AG08396 (cell line): ENCODE data around the gene CORT.
"Not testable (repeated sequence)": the region's sequence is repeated elsewhere in the genome, so short reads cannot be mapped to it uniquely, and the experiment has no call there.

Source experiments
- DNase-seq: peaks from one replicate; pipeline ENCODE4 v3.0.0; 2012; ENCODE audit warnings: low spot score, mixed read lengths

The CORT gene

GRCh38 chr1:10438677-10439163 is 11.1 kb upstream of the CORT start:
- DNase-seq: peak; percentile 22

- no peak for DNase-seq
These were observed 9.5 kb upstream of the CORT start for GRCh38 chr1:10440305-10440704.

- DNase-seq: no peak
These were observed 9.0 kb upstream of the CORT start for GRCh38 chr1:10440794-10441193.

GRCh38 chr1:10444248-10444647 is 5.6 kb upstream of the CORT start:
- no peak for DNase-seq

- no peak for DNase-seq
These were observed 4.9 kb upstream of the CORT start for GRCh38 chr1:10444795-10445397.

GRCh38 chr1:10446790-10447422 is 2.9 kb upstream of the CORT start:
- DNase-seq: no peak

GRCh38 chr1:10450156-10450814 is 454 bp downstream of the CORT start:
- peak; percentile 20 for DNase-seq

- DNase-seq: peak; percentile 12
These were observed 1.0 kb downstream of the CORT start for GRCh38 chr1:10450836-10451235.

- peak; percentile 48 for DNase-seq
These were observed 1.5 kb downstream of the CORT start for GRCh38 chr1:10451287-10451686.

GRCh38 chr1:10456048-10456447 is 6.2 kb downstream of the CORT start:
- no peak for DNase-seq

- DNase-seq: no peak
These were observed 6.8 kb downstream of the CORT start for GRCh38 chr1:10456661-10457060.

GRCh38 chr1:10457462-10457861 is 7.6 kb downstream of the CORT start:
- not testable (repeated sequence) for DNase-seq

GRCh38 chr1:10457875-10458274 is 8.0 kb downstream of the CORT start:
- no peak for DNase-seq

- DNase-seq: peak; percentile 50
These were observed 9.4 kb downstream of the CORT start for GRCh38 chr1:10459184-10459583.

GRCh38 chr1:10467078-10467477 is 17.2 kb downstream of the CORT start:
- no peak for DNase-seq

GRCh38 chr1:10470043-10470442 is 20.2 kb downstream of the CORT start:
- no peak for DNase-seq

- no peak for DNase-seq
These were observed 21.8 kb downstream of the CORT start for GRCh38 chr1:10471411-10472219.

- peak; percentile 93 for DNase-seq
These were observed 22.7 kb downstream of the CORT start, which contains the start of gene DFFA for GRCh38 chr1:10472220-10473144. TSS of gene DFFA (minus strand) at chr1:10472529. CDS start at chr1:10472458, 71 bp downstream.

GRCh38 chr1:10473145-10473765 is 23.4 kb downstream of the CORT start:
- DNase-seq: no peak

- not testable (repeated sequence) for DNase-seq
These were observed 24.4 kb downstream of the CORT start for GRCh38 chr1:10474309-10474612.
